Stimulated activated CD4-positive, alpha-beta T cell treated with anti-CD3 and anti-CD28 coated beads, Interleukin-4, amount 100 ng/mL, for 24 hours (primary cell): ENCODE results near the gene CTDP1.
A peak's percentile ranks its signal among the peaks of the same experiment; 100 is the strongest.
"Not testable (repeated sequence)": the region's sequence is repeated elsewhere in the genome, so short reads cannot be mapped to it uniquely, and the experiment has no call there.

ENCODE experiments used
- DNase-seq: peaks from one replicate; pipeline ENCODE4 v3.0.0-alpha.2; 2020

The CTDP1 gene

DNA sequence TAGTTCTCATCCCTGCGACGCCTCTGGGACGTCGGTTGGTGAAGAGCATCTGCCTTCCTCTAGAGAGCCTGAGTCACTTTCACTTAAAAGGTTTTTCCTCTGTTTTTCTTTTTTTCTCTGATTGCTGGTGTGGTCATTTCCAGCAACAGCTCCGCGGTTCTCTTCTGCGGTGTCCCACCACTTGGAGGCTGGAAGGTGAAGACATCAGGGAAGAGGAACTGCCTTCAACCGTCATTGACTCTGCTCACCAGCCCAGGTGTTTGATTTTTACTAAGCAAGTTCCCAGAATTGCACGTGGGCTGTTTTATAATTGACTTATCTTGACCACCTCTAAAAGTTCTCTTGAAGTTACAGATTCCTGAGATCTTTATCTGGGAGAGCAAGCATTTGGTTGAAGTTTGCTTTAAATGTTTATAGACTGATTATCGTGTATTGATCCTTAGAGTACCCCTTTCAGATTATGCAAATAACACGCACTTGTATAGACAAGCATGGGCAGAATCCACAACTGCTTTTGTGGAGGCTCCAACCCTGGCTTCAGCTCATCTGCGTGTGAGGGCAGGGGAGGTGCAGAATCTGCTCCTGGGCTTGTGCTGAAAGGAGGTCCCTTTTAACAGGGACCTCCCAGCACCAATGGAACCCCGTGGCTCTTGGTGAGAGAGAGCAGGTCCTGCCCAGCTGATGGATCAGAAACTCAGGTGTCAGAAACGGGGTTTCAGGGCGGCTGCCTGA is 3.5 kb downstream of the CTDP1 start:
- peak; percentile 52 for DNase-seq

DNA sequence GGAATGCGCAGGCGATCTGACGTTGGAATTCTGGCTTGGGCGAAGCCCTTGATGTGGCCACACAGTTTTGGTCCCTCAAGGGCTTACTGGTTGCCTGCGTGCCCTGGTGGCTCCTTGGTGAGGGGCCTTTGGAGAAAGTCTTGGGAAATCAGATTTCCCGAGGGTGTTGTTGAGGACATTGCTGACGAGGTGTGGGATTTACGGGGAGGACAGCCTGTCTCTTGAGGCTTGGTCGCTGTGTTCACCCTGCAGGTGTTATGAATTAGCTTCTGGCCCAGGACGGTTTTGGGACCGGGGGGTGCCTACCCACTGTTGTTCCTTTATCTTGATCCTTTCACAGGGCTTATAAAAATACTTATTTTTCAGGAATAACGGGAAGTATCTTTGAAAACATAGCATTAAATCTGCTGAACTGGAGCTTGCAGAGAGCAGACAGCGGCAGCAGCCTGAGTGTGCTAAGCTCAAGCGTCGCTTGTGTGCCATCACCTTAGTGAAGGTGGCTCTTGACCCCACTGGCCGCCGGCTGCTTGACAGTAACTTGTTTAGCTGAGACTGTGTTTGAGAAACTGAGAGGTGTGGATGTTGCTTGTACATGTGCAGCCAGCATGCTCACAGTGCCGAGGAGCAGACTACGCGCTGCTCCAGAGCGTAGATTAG is 4.2 kb downstream of the CTDP1 start:
- no peak for DNase-seq

DNA sequence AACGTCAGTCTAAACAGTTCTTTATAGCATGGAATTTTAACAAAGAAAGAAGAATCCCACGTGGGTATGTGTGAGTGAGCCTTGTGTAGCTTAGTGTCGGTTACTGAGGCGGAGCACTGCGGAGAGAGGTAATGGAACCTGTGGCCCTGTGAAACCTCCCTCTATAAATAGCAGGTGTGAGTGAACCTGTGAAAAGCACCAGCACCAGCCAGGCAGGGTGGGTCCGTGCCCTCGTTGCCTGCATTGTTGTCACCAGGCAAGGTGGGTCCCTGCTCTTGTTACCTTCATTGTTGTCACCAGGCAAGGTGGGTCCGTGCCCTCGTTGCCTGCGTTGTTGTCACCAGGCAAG is 4.7 kb downstream of the CTDP1 start:
- no peak for DNase-seq

DNA sequence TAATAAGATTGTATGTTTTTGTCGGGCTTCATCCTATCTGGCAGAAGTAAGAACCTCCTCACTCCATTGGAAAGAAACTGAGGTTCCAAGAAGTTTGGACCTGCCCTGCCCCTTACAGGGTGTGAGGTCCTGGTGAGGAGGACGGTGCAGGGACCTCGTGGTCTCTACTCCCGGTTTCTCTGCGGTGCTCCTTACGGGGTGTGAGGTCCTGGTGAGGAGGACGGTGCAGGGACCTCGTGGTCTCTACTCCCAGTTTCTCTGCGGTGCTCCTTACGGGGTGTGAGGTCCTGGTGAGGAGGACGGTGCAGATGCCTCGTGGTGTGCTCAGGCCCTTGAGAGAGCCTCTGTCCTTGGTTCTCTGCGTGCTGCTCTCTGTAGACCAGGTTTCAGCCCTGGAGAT is 5.2 kb downstream of the CTDP1 start:
- no peak for DNase-seq

DNA sequence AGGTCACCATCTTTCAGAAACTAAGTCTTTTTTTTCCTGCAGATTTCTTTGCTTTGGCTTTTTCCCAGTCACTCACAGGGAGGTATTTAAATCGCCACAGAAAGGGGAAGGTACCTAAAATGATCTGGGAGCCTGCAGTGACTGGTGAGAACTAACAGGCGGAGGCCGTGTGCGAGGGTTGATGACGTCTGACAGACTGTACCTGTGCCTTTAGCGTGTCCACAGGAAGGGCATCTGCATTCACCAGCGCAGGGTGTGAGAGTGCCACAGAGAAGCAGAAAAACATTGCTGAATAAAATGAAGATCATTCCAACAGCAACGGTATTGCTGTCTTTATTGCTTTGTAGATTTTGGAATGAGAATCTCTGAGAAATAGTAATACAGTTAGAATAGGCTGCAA is 5.7 kb downstream of the CTDP1 start:
- peak; percentile 17 for DNase-seq

DNA sequence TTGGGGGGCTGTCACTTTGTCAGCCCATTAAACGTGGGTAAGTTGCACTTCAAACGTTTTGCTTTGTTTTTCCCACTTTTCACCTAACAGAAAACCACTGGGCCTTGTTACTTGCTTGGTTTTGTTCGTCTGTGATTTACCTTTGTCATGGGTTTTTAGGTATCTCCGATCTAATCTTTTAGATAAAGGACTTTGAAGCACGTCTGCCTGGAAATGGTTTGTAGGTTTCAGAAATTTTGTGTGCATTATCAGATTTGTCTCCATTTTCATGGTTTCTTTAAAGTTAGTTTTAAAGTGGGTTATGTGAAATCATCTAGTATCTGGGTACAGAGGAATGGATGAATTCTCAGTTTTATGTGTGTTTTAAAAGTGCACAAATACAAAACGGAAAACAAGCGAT is 6.4 kb downstream of the CTDP1 start:
- DNase-seq: no peak

DNA sequence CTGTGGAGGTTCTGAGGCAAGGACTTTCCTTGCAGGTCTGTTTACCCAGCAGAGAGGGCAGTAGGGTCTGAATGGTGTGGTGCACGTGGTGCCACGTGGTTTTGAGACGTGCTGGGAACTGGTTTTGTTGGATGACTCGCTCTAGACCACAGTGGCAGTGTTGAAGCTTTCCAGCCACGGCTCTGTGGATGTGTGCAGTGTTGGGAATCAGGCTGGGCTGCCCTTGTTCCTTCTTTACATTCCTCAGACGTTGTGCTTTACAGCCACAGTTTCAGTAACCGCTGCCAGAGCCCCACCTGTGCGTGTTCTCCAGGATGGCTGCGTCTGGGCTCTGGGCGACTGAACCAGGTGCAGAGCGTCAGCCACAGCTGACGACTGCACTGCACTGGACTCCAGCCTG is 8.2 kb downstream of the CTDP1 start:
- no peak for DNase-seq

DNA sequence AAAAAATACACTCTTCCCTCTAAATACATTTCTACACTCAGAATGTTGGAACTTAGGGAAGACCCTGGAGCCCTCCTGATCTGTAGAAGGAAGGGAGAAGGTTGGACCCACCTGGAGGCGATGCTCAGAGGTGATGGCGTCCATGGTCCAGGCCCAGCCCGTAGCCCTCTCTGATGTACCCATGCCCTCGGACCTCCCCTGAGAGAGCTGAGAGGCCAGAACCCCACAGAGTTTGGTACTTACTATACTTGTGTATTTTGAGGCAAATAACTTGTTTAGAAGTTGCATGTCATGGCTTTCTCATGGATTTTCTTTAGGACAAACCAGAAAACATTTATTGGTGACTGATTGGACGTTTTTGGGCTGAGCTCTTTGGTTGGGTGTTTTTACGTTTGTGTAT is 10.5 kb downstream of the CTDP1 start:
- no peak for DNase-seq

DNA sequence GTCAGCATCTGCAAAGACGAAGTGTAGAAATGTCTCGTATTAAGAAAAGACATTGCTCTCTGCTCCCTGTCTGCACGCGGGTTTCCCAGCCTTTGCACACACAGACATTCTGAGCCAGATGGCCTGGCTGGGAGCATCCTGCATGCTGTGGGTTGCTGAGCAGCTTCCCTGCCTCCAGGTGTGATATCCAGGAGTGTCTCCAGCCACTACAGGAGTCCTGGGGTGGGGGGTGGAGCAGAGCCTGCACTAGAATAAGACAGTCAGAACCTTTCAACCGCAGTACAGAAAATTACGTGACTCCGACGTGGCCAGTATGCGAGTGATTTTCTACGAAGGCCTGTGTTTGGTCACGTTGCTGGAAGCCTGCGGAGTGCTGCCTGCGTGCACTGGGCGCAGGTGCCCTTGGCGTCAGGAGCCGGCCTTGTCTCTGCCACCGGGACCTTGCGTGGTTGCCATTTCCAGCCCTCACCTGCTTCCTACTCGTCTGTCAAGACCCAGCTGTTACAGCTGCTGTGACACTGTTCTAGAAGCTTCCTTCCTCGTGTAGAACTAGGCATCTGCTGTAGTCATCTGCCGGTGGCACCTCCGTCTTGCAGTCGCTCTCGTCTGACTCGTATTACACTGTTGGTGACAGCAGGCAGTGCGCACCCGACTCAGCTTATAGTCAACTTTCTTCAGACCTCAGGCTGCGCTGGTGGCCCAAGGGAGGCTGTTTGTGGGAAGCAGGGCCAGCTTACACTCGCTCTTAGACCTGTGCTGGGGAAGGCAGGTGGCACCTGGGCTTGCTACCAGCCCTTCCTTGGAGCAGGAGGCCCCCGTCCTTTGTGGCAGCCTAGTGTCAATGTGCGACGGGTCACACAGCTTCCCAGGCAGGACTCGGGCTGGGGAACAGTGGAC is 11.2 kb downstream of the CTDP1 start:
- DNase-seq: no peak

DNA sequence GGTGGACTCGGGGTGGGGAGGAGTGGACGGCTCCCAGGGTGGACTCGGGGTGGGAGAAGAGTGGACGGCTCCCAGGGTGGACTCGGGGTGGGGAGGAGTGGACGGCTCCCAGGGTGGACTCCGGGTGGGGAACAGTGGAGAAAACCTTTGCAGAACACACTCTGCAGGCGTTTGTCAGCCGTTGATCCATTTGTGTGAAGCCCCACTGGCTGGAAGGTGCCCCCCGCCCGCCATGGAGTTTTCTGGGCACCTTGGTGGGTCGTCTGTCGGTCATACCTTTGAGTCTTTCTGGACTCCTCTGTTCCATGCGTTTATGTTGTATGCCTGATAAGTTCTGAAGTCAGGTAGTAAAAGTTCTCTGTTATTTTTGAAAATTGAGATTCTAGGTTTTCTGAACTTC is 12.5 kb downstream of the CTDP1 start:
- no peak for DNase-seq

DNA sequence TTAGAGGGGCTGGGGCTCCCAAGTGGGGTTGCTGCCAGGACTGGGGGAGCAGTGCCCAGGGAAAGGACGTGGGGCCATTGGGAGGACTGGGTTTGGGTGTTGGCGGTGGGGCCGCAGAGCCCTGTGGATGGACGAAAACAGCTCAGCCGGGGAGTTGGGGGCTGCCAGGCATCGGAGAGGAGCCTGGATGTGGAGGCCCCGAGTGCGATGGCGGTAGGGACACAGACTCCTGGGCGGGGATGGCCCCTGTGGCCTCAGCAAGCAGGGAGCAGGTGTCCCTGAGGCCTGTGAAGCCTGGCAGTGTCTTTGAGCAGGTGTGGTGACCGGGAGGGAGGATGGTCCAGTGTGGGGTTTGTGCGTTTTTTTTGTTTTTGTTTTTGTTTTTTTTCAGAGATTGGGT is 13.3 kb downstream of the CTDP1 start:
- no peak for DNase-seq

DNA sequence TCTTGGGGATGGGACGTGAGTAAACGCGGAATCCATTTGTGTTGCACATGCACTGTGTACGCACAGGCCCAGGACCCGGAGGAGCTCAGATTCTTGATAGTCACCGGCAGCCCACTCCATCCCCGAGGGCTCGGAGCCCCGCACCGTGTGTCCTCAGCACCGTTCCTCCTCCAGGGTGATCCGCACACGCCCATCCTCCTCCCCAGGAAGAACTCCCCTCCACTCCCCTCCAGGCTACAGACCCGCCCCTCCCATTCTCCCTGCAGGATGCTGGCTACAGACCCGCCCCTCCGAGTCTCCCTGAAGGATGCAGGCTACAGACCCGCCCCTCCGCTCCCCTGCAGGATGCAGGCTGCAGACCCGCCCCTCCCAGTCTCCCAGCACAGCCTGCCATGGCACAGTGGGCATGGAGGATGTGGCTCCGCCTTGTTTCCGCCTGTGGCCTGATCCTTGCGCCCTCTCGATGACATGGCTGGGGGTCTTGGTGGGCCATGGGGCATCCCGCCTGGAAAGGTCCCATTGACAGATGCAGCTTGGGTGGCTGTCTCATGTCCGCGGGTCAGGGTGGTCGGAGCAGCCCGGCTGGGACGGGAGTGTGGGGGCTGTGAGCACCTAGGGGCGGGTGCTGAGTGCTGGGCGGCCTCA is 14.1 kb downstream of the CTDP1 start:
- DNase-seq: no peak

DNA sequence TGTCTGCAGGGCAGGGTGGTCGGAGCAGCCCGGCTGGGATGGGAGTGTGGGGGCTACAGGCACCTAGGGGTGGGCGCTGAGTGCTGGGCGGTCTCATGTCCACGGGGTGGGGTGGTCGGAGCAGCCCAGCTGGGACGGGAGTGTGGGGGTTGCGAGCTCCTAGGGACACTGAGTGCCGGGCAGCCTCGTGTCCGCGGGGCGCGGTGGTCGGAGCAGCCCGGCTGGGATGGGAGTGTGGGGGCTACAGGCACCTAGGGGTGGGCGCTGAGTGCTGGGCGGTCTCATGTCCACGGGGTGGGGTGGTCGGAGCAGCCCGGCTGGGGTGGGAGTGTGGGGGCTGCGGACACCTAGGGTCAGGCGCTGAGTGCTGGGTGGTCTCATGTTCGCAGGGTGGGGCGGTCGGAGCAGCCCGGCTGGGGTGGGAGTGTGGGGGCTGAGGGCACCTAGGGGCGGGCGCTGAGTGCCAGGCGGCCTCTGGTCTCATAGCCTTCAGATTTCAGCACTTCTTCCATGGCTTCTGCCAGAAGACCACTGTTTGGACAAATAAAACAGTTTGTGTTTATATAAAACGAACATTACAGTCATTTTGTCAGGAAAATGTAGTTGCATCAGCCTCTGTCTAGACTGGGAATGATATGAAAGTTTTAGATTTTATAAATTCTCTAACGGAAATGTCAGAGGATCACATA is 14.7 kb downstream of the CTDP1 start:
- DNase-seq: not testable (repeated sequence)

DNA sequence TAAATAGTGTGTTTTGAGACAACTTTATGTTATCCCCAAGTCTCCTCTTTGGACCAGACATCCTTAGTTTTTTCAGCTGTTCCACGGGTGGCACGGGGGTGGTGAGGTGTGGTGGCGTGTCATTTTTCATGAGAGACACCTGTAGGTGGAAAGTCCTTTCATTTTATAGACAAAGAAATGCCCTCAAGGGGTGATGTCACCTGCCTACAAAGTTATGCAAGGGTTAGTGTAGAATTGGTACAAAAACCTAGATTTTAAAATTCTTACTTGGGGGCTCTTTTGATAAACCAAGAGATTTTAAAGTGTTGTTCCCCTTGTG is 15.3 kb downstream of the CTDP1 start:
- DNase-seq: no peak

DNA sequence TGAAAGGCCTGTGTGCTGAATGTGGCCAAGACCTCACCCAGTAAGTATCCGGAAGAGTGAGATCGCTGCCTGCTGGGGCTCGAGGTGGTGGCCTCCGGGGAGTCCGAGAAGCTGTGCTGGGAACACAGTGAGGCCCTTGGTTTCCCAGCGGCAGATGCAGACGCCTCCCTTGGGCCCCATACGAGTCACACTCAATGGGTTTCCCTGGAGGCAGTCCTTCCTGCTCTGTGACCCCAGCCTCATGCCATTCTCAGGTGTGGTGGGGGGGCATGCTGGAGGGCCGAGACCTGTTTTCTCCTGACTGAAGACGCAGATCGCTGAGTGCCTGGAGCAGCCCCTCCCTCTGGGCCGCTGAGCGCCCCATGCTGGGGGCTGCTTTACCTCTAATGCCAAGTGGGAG is 15.7 kb downstream of the CTDP1 start:
- DNase-seq: no peak

DNA sequence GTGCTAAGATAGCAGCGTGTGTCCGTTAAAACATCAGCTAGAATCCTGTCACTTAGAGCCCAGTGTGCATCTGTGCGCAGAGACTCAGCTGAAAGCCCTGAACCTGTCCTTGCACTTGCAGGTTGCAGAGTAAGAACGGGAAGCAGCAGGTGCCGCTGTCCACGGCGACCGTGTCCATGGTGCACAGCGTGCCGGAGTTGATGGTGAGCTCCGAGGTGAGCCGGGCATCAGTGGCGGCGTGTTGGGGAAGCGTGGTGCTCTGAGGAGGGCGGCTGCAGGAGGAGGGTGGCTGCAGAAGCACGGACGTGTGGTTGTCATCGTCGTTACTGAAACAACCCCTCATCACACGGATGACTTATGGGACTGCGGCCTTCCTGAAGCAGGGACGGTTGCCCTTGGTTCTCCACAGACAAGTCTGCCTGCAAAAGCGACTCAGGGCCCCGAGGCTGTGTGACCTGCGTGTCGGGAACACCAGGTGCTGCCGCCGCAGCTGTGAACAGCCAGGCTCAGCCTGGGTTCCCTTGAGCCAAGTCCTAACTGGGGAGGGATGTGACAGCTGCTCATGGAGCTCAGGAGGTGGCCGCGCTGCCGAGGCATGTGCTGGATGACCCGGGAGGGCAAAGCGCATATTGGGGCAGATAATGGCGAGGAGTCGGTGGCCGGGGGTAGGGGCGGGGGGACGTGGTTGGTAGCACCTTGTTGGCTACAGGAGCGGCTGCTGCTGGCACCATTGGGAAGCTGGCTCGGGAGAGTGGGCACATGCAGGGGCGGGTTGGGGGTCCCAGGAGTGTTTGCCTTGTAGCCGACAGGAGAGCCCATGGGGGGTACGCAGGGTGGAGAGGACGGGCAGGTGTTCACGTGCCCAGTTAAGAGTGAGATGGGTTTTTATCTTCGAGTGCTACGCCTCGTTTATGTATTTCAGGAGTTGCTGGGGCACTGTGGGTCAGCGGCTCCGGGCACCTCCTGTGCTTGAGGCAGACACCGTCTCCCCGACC is 16.6 kb downstream of the CTDP1 start:
- no peak for DNase-seq

DNA sequence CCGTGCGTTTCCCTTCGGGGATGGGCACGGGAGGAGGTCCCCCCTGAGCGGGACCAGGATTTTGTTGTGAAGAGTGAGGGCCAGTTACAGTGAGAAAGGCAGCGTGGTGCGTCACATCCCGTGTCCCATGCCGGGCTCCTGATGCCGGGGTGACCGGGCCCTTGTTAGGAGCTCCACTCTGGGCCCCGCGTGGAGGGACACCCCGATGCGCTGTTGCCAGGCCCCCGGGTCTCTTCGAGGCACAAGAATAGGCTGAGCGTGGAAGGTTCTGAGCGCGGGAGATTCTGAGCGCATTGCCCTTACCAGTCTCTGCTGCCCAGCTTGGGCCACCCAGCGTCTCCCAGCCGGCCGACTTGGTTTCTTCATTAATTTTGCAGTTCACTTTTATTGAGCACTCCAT is 17.6 kb downstream of the CTDP1 start:
- no peak for DNase-seq

DNA sequence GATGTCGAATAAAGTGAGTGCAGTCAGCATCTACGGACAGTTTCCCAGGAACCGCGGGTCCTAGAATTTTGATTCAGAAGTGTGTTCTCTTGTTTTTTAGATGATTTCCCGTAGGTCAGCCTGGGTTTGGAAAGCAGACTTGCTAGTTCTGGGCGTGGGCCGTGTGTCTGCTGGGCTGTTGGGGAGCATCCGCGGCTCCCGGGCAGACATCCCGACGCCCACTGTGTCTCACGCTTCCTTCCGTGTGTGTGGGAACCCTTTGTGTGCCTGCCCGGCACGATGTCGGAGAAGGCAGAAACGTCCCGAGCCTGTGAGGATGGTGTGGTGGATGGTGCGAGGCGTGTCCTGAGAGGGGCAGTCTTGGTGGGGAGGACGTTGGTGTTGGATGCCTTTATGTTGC is 18.4 kb downstream of the CTDP1 start:
- DNase-seq: no peak

DNA sequence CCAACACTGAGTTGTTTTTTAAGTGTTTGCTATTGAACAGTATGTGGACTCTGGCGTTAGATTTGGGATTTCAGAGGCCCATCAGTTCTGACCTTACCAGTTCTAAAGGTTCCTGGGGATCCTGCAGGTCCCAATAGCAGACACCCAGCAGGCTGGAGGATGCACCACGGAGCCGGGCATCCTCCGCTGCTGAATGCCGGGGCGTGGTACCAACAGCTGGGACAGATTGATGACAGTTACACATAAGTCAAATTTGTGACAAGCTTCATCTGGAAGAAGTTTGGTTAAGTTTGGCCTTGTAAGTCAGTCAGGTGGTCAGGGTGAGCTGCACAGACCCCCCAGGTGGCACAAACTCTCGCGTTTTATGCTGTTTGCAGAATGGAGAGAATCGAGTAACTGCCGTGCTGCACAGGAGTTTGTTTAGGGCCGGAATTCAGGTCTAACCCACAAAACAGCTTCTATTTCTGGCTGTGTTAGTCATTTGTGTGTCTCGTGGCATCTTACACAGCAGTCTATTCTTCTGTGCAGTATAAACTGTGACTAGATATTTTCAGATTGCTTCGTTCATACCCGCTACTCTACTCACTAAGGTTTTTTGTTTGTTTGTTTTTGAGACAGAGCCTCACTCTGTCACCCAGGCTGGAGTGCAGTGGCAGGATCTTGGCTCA is 19.2 kb downstream of the CTDP1 start:
- DNase-seq: no peak

DNA sequence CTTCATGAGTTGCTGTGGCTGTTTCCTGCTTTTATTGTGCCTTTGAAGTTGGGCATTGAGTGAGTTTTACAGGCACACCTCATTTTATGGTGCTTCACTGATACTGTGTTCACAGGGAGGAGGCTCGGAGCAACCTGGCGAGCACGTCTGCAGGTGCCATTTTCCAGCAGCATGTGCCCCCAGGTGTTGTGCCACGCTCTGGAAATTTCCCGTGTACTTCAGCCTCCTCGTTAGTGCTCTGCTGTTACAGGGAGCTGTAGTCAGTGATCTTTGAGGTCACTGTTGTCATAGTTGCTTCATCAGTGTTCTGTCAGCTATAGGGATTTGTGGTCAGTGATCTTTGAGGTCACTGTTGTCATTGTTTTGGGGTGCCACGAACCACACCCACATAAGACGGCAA is 20.1 kb downstream of the CTDP1 start:
- DNase-seq: no peak

DNA sequence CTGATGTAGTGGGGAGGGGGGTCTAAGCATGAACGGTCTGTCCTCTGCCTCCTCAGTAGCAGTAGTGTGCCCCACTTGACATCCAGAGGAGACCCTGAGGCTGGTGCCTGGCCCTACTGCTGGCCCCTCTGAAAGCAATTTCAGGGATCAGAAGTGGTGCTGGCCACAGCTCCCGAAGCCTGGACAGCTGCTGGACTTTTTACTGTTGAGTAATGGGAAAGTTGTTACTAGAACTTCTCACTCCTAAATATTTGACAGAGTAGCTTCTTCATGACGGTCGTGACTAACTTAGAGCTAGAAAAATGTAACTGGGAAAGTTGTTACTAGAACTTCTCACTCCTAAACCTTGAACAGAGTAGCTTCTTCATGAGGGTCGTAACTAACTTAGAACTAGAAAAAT is 23.3 kb downstream of the CTDP1 start:
- no peak for DNase-seq
